Activated CD8-positive, alpha-beta memory T cell treated with anti-CD3 and anti-CD28 coated beads, Interleukin-2, amount 50 U/mL, for 1 hour (primary cell): ENCODE measurements around the gene PPIC.

Experiments used
- DNase-seq: peaks from one replicate; pipeline ENCODE4 v3.0.0-alpha.2; 2020; ENCODE audit errors: extremely low read depth

Gene PPIC

DNA sequence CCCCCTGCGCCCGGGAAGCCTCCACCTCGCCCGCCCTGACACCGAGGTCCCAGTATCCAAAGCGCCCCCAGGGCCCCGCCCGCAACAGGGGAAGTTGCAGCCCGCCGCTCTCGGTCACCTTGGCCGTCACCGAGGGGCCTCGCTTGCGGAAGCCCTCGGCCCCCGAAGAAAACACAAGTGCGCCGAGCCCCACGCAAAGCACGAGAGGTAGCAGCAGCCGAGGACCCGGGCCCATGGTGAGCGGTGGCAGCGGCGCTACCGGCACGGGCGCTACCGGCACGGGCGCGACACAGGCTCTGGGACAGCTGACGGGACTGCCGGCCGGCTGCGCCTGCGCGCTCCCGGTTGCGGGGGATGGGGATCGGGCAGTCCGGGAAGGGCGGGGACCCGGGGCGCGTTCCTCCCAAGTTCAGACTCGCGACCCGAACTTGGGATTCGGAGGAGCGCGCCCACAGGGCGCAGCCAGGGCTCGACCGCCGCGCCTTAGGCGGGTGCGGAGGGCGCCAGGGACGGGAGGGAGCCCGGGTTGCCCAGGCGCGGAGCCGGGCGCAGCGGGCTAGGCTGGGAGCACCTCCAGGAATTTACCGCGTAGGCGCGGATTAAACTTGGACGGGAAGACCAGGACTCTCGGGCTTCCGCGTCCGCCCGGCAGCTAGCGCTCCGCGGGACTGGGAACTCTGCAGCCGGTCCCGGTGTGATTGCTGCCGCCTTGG lies at the start of gene PPIC:
Gene PPIC, minus strand, starts transcription at position 335 of the 713 bp plus-strand sequence. Its CDS starts 100 bp downstream, at position 235.
- DNase-seq: no peak

DNA sequence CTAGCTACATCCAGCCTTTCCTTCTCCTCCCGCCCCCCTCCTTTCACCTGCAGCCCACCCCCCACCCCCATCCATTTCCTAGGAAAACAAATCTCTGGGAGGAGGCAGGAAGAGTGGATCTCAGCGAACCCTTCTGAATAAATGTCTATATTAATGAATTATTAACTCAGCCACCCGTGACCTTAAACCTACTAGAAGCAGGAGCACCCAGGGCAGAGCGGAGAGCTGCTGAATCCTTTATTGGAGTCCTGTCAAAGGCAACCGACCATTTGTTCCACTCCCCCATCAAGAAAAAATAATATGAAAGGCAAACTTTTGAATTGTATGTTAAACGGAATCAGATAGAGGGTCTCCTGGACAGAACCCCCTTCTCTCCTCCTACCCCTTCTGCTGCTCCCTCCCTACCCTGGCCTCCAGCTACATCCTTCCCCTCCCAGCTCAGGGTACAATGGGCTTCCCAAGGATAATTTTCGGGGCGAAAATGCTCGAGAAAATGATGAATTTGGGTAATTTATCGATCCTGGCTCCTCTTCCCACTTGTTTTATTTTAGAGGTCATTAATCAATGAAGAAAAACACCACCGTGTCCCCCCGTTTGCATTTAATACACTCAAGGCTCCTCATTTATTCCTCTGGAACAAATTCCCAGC lies 49.2 kb upstream of the PPIC start:
- no peak for DNase-seq

DNA sequence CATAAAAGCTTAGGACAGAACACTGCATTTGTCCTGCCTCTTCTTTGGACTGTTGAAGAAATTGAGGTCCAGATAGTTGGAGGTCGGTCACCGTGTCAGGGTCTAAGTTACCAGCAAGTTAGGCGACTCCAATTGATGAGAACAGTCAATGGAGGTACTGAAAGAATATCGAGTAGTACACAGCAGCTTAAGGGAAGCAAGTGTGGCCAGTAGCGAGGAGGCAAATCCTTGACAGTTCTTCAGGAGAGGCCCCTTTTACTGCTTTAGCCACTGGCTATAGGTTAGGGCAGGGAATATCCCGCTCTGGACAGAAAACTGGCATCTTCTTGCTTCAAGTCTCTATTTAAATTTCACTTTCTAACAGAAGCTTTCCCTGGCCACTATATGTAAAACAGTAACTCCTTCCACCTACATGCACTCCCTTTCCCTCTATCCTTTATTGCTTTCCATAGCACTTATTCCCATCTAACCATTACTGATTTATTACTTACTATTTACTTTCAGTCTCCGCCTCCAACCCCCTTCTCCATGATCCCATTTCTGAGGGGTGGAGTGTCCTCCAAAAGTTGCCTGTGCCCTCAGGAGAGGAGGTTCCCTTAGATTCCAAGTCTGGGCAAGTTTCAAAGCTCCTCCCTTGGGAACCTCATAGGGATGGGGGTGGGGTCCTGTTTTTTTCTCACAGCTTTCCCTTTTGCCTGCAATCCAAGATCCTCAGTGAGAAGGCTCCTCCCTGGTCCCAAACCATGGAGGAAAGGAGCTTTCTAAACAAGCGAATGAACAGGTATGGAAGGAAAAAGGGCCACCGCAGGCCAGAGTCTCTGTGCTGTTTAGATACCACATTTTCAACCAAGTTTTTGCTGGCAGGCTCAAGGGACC lies 48.4 kb upstream of the PPIC start:
- DNase-seq: no peak

DNA sequence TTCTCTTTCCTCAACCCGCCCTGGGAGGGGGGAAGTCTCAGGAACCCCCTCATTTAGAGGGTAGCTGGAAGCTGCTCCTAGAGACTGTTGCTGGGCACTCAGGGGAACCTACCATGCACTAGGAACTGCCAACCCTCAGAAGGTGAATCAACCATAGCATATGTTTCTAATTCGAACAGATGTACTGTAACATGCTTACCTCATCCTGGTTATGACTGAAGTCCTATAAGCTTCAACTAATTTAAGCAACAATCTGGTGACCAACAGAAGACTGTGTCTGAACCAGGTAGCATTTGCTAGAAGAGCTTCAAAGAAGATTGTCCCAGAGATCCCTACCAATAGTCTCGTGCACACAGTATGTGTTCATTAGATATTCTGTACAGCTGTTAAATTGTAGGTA lies 46.8 kb upstream of the PPIC start:
- DNase-seq: no peak

DNA sequence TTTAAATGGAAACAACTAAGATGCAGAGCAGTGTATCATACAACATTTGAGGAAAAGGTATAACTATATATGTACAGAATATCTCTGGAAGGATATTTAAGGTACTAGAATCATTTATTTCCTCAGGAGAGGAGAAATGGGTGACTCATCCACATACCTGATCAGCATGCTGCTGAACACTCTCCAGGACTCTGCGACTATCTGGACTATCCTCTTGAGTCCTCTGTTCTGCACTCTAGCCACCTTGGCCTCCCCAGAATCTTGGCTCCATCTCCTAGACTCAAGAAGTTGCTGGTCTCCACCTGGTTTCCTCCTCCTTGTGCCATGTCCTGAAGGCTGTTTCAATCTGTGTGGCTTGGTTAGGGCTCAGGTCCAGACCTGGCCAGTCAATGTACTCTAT lies 43.7 kb upstream of the PPIC start:
- DNase-seq: no peak

DNA sequence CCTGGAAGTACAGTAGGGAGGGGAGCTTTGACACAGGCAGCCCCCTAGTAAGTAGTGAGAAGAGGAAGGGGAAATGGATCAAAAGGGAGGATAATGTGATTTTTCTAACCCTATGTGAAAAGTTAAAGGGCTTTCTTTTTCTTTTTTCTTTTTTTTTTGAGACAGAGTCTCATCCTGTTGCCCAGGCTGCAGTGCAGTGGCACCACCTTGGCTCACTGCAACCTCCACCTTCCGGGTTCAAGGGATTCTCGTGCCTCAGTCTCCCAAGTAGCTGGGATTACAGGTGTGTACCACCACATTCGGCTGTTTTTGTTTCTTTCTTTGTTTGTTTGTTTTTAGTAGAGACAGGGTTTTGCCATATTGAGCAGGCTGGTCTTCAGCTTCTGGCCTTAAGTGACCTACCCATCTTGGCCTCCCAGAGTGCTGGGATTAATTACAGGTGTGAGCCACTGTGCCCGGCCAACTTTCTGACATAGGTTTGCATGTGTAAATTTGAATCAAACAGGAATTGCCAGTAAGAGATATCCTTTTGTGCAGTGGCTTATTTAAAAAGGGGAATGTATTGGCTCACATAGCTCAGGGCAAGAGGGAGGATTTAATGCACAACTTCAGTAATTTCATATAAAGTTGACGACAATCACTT lies 39.1 kb upstream of the PPIC start:
- DNase-seq: no peak

DNA sequence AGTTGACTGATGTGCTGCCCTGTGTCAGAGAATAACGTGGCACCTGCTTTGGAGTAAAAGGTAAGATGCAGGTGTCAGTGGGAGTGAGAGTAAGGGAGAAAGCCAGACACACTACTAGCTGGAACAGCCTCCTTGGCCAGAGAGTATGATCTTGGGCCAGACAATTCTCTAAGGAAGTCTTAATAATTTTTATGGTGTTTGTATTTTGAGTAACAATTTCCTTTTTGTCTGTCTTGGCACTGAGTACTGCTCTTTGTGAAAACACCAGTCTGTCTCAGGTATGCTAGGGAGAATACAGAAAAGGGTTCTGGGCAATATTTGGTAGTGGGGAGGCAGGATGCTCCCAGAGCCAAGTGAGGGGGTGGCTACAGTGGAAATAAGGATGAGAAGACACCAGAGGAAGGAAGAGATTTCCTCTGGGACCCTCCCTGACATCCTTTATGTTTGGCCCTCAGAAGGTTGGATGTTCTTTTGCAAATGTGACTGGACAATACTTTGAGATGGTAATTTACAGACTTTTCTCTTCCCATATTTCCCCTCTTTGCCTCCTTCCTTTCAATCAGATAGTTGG lies 31.9 kb upstream of the PPIC start:
- DNase-seq: no peak

DNA sequence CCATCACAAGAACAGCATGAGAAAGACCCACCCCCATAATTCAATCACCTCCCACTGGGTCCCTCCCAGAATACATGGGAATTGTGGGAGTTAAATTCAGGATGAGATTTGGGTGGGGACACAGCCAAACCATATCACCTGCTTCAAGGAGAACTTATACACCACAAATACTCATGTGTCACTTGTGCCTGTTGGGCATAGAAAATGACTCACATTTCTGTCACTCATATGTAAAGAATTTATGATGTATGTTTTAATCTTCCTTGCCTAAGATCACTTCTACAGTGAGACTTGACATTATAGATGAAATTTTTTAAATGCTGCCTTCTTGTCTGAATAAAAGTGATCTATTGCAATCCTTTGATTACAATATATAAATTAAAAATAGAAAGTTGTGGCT lies 29.5 kb upstream of the PPIC start:
- DNase-seq: no peak

DNA sequence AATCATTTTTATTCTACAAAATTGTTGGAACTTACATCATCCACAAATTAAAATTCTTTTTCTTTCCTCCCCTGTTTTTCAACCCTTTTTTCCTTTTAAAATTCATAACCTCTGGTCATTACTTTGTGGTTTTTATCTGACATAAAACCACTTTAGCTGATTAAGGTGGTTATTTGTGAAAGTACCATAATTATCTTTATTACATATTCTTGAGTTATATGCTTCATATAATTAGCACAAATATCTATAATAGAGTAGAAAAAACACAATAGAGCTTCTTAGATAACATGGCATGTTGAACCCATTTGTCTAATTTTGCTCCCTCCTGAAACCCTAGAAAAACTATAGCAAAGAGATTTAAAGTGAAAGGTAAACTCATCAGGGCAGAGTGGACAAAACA lies 22.9 kb upstream of the PPIC start:
- no peak for DNase-seq

DNA sequence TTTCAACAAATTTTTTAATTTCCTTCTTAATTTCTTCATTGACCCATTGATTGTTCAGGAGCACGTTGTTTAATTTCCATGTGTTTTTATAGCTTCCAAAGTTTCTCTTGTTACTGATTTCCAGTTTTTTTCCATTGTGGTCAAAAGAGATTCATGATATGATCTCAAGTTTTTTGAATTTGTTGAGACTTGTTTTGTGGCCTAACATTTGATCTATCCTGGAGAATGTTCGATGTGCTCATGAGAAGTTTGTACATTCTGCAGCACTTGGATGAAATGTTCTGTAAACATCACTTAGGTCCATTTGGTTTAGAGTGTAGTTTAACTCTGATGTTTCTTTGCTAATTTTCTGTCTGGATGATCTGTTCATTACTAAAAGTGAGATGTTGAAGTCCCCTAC lies 14.7 kb upstream of the PPIC start:
- DNase-seq: no peak

DNA sequence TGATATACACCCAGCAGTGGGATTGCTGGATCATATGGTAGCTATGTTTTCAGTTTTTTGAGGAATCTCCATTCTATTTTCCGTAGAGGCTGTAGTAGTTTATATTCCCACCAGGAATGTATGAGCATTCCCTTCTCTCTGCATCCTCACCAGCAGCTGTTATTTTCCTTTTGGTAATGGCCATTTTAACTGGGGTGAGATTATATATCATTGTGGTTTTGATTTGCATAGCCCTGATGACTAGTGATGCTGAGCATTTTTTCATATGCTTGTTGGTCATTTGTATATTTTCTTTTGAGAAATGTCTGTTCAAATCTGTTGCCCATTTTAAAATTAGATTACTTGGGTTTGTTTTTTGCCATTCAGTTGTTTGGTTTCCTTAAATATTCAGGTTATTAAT lies 11.2 kb upstream of the PPIC start:
- no peak for DNase-seq

DNA sequence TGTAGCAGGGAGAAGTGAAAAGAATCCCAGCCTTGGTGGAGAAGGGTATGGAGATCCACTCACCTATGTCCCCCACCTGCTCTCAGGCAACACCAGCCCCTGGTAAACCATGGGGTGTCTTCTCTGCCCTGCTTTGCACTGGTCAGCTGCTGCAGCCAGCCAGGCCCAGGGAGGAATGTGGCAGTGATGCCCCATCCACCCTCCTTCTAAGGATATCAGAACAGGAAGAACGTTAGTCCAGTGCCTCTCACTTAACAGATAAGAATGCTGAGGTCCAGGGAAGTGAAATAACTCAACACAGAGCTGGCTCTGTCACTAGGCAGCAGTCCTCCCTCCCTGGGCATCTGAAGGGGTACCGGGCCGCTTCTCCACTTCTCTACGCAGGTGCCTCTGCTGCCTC lies 9.7 kb upstream of the PPIC start:
- no peak for DNase-seq

DNA sequence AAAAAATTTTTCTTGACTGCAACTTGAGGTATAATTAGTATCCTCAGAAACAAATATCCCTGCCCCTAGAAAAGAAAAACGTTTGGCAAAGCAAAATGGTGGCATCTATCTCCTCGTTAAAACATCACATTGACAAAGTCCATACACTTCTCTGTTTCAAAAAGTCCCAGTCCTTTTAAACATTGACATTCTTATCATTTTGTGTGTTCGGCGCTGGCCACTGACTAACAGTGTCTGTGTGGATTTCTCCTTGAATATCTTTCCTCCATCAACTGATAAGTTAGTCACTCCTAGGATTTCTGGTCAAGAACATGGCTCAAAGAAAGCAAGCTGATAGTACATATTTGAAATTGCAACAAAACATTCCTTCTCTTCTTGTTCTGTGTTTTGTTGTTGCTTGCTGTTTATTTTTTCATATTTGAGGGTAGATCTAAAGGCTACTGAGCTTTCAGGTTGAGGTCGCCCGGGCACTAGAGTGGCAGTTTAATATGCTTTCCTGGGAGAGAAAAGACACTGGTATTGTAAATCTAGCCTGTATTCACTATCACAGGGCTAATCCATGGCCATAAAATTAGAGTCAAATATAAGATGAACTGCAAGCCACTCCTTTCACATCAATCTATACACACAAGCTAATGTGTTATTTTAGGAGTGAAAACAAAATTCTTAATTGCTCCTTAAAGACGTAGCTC lies 8.5 kb upstream of the PPIC start:
- DNase-seq: no peak

DNA sequence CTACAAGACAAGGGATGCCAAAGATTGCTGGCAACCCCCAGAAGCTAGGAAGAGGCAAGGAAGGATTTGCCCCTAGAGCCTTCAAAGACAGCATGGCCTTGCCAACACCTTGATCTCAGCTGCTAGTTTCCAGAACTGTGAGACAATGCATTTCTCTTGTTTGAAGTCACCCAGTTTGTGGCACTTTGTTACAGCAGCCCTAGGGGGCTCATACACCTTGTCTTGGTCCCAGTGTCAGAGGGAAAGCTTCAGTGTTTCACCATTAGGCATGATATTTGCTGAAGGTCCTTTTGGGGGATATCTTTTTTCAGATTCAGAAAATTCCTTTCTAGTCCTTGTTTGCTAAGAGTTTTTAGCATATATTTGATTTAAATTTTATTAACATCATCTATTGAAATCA lies 3.1 kb upstream of the PPIC start:
- no peak for DNase-seq

DNA sequence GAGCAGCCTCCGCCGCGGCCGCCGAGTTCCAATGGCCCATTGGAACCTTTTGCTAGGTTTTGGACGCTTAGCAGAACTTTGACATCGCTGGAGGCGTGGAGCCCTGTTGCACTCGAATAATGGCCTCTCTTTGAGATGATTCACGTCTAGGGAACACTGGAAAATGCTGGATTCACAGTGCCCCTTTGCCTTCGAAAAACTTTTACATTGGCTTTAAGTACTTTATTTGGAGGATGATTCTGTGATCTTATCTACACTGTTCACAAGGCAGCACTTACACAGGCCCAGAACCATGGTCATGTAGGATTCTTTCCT lies 536 bp upstream of the PPIC start:
- no peak for DNase-seq

DNA sequence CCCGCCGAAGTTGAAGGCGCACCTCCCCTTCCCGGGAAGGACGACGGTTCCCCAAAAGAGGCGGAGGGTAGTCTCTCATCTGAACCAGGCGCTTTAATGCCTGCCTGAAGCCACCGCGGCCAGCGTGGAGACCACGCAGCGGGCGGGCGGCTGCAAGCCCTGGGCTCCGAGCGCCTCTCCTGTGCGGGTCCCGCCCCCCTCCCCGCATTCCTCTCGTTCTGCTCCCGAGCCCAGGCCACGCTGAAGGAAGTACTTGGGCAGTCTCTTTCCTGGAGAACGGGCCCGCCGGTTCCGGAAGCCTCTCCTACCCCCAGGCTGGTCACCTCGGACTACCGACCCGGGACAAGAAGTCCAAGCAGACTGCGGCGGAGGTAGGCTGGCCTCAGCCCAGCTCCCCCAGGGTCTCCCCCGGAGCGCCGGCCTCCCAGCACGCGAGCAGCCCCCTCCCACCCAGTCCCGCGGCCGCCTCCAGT lies 571 bp downstream of the PPIC start:
- DNase-seq: no peak

DNA sequence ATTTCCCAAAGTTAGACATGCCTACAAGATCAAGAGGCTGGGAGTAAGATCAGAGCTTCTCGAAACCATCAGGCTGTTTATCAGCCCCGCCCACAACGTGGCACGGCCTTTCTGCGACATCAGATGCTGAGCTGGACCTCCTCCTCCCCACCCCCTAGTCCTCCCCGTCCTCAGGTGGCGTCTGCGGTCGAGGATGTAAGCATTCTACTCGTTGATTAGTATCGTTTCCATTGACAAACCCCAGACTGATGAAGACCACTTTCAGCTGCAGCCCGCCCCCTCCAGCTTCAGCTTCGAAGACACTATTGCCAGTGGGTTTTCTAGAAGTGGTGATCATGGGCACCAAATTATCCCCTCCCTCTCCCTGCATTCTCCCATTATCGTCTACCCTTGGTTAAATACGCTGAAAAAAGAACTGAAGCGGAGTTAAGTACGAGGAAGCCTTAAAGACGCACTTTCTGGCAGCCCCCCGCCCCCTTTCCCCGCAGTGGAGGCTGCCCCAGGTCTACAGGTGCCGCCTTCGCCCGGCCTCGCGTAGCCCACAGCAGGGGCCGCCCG lies 1.1 kb downstream of the PPIC start:
- no peak for DNase-seq

DNA sequence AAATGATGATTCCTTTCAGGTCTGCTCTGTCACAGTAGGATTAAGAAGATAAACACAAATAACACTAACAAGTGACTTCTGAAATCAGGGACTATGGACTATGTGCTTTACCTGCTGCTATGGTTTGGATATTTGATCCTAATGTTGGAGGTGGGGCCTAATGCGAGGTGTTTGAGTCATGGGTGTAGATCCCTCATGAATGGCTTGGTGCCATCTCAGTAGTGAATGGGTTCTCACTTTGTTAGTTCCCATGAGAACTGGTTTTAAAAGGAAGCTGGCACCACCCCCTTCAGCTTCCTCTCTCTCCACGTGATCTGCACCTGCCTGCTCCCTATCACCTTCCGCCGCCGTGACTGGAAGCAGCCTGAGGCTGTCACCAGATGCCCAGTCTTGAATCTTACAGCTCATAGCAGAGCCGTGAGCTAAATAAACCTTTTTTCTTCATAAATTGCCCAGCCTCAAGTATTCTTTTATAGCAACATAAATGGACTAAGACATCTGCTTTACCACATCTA lies 3.3 kb downstream of the PPIC start:
- DNase-seq: no peak

DNA sequence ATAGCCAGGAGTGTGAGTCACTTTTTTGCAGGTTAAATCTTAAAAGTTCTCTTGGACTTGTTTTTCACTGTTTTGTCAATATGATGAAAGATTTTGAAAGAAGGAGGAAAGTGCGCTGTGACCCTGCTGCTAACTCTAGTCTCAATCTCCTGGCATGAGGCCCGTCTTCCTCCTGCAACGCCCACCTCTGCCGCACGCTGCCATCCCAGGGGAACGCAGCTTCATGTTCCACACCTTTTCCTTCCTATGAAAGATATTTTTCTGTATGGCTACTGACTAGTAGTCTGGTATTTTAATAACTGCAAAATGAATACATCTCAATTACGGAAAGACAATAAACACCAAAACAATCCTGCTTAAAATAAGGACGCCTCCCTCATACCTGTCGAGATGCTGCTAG lies 8.3 kb downstream of the PPIC start:
- no peak for DNase-seq

DNA sequence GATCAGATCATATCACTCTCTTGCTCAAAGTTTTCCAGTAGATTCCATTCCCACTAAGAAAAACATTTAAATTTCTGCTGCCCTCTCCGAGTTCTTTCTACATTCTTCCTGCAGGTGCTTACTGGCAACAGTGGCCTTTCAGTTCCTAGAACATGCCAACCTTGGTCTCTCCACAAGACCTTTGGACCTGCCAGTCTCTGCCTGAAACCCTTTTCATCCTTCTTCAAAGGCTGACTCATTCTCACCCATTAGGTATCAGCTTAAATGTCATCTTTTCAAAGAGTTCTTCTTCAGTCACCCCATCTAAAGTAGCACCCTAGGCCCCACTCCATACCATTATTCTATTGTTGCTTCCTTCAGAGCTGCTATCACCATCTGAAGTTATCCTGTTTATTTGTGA lies 21.8 kb downstream of the PPIC start:
- no peak for DNase-seq

DNA sequence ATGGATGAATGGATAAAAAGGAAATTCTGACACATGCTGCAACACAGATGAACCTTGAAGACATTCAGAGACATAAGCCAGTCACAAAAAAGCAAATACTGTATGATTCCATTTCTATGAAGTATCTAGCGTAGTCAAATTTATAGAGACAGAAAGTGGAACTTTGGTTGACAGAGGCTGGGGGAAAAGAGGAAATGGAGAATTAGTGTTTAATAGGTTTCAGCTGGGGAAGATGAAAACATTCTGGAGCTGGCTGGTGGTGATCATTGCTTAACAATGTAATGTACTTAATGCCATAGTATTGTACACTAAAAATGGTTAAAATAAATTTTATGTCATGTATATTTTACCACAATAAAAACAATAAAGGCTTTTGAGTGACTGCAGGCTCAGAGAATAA lies 24.2 kb downstream of the PPIC start:
- DNase-seq: no peak
